Mesenchymal stem cell (in vitro differentiated cells and primary cell): ENCODE results near the gene HSPA12A.

Experiments
- DNase-seq: peaks from one replicate; pipeline ENCODE4 v3.0.0-alpha.2; 2013
- H2AFZ ChIP-seq: one replicate; pipeline ENCODE4 v1.6.1; 2013; ENCODE audit warnings: low read depth, mild to moderate bottlenecking, control low read depth, inconsistent platforms, low read length, moderate library complexity
- H2AK5ac ChIP-seq: 2 replicates; pipeline ENCODE4 v1.6.1; 2013; ENCODE audit warnings: low read length, moderate library complexity, mild to moderate bottlenecking, inconsistent platforms; ENCODE audit not compliant: severe bottlenecking
- H2BK120ac ChIP-seq: one replicate; pipeline ENCODE4 v1.6.1; 2013; ENCODE audit warnings: low read depth, mild to moderate bottlenecking, inconsistent platforms, low read length, moderate library complexity
- H2BK12ac ChIP-seq, 2 experiments: one replicate each; pipeline ENCODE4 v1.6.1; 2013; ENCODE audit warnings: inconsistent platforms in 2 of 2, low read length in 2 of 2, mild to moderate bottlenecking in 2 of 2, moderate library complexity in 2 of 2, control low read depth in 1 of 2
- H2BK15ac ChIP-seq: one replicate; pipeline ENCODE4 v1.6.1; 2013; ENCODE audit warnings: mild to moderate bottlenecking, low read depth, inconsistent platforms; ENCODE audit not compliant: poor library complexity, severe bottlenecking
- H2BK5ac ChIP-seq: 2 replicates; pipeline ENCODE4 v1.6.1; 2013; ENCODE audit warnings: low read depth, mild to moderate bottlenecking, low read length, control low read depth, inconsistent platforms; ENCODE audit not compliant: poor library complexity, severe bottlenecking
- H3K14ac ChIP-seq, 2 experiments: one replicate each; pipeline ENCODE4 v1.6.1; 2013; ENCODE audit warnings: inconsistent platforms in 2 of 2, low read length in 2 of 2, control low read depth in 1 of 2, mild to moderate bottlenecking in 1 of 2, moderate library complexity in 1 of 2
- H3K18ac ChIP-seq, 2 experiments: one replicate each; pipeline ENCODE4 v1.6.1; 2013; ENCODE audit warnings: inconsistent platforms in 2 of 2, low read length in 2 of 2, control low read depth in 1 of 2, low read depth in 1 of 2, mild to moderate bottlenecking in 1 of 2
- H3K23ac ChIP-seq, 2 experiments: one replicate each; pipeline ENCODE4 v1.6.1; 2013; ENCODE audit warnings: inconsistent platforms in 2 of 2, low read length in 2 of 2, mild to moderate bottlenecking in 2 of 2, moderate library complexity in 2 of 2, control low read depth in 1 of 2
- H3K27ac ChIP-seq: 2 replicates; pipeline ENCODE4 v1.5.1; 2013; ENCODE audit warnings: mild to moderate bottlenecking, moderate library complexity, low read length, control low read depth, inconsistent platforms; ENCODE audit not compliant: poor library complexity, severe bottlenecking
- H3K27me3 ChIP-seq, 2 experiments: 2 replicates each; pipeline versions ENCODE4 v1.6.1 to v1.7.0; 2013; ENCODE audit warnings: low read length in 2 of 2, mild to moderate bottlenecking in 2 of 2, moderate library complexity in 2 of 2, control low read depth in 1 of 2, inconsistent platforms in 1 of 2; ENCODE audit not compliant: control insufficient read depth in 1 of 2, insufficient read depth in 1 of 2
- H3K36me3 ChIP-seq, 2 experiments: 2 replicates each; pipeline versions ENCODE4 v1.6.1 to v1.7.0; 2013; ENCODE audit warnings: low read length in 2 of 2, control low read depth in 1 of 2, inconsistent platforms in 1 of 2, low read depth in 1 of 2, mild to moderate bottlenecking in 1 of 2; ENCODE audit not compliant: insufficient read depth in 2 of 2, control insufficient read depth in 1 of 2
- H3K4ac ChIP-seq, 2 experiments: one replicate each; pipeline ENCODE4 v1.6.1; 2013; ENCODE audit warnings: inconsistent platforms in 2 of 2, low read length in 2 of 2, mild to moderate bottlenecking in 2 of 2, moderate library complexity in 2 of 2, control low read depth in 1 of 2, low read depth in 1 of 2
- H3K4me1 ChIP-seq: 2 replicates; pipeline ENCODE4 v1.6.1; 2013; ENCODE audit warnings: low read depth, low read length, control low read depth; ENCODE audit not compliant: control insufficient read depth, insufficient read depth
- H3K4me2 ChIP-seq: 2 replicates; pipeline ENCODE4 v1.6.1; 2013; ENCODE audit warnings: low read length, mild to moderate bottlenecking, inconsistent platforms; ENCODE audit not compliant: poor library complexity, severe bottlenecking
- H3K4me3 ChIP-seq, 2 experiments: 2 replicates each; pipeline versions ENCODE4 v1.5.1 to v1.7.0; 2013; ENCODE audit warnings: low read length in 2 of 2, mild to moderate bottlenecking in 2 of 2, control low read depth in 1 of 2, low read depth in 1 of 2; ENCODE audit not compliant: insufficient read depth in 1 of 2
- H3K79me1 ChIP-seq: replicated peaks from 2 replicates; pipeline ENCODE4 v1.6.1; 2013; ENCODE audit warnings: mild to moderate bottlenecking, control low read depth, low read length, inconsistent platforms; ENCODE audit not compliant: poor library complexity, severe bottlenecking
- H3K9ac ChIP-seq: 2 replicates; pipeline ENCODE4 v1.7.0; 2013; ENCODE audit warnings: mild to moderate bottlenecking, low read length, moderate library complexity
- H3K9me3 ChIP-seq: 2 replicates; pipeline ENCODE4 v1.7.0; 2013; ENCODE audit warnings: mild to moderate bottlenecking, low read length; ENCODE audit not compliant: control insufficient read depth
- H4K8ac ChIP-seq: one replicate; pipeline ENCODE4 v1.6.1; 2013; ENCODE audit warnings: inconsistent platforms, mild to moderate bottlenecking, low read length, moderate library complexity
- H4K91ac ChIP-seq: one replicate; pipeline ENCODE4 v1.6.1; 2013; ENCODE audit warnings: mild to moderate bottlenecking, low read length, inconsistent platforms
- WGBS: methylation state at CpG from one replicate; pipeline ENCODE4 v1.1.7; 2013; ENCODE audit warnings: mixed read lengths; 5-methylcytosine and 5-hydroxymethylcytosine counted together

Gene HSPA12A

GRCh38 chr10:116621476-116621875, 120.9 kb downstream of the HSPA12A start:
- Histone ChIP-seq H3K79me1 (no peaks in the 10 kb centered on the region), H2BK15ac (no peak overlapping the region), H3K14ac (no peak overlapping the region), H2BK12ac (no peak overlapping the region), H3K4me3 (no peak overlapping the region), H2AFZ (no peak overlapping the region), H2AK5ac (no peak overlapping the region), H3K9me3 (no peaks in the 10 kb centered on the region), H4K91ac (no peak overlapping the region), H3K27ac (no peak overlapping the region), H3K36me3 (no peaks in the 10 kb centered on the region), H3K4ac (no peak overlapping the region), H2BK5ac (no peak overlapping the region), H3K18ac (no peak overlapping the region), H3K4me2 (no peak overlapping the region), H3K27me3 (peaks cover 26 to 35% of the 10 kb centered on the region in 2 experiments), H3K4me1 (no peaks in the 10 kb centered on the region), H3K23ac (no peak overlapping the region), H4K8ac (no peak overlapping the region), H2BK120ac (no peak overlapping the region), H3K9ac (no peak overlapping the region)
- DNase-seq, result no peak
- WGBS, result 78% methylated on average over 8 of the region's 8 CpGs
